HG03103 (cell line): ENCODE results near the gene TP73.
"Not testable (repeated sequence)": the region's sequence is repeated elsewhere in the genome, so short reads cannot be mapped to it uniquely, and the experiment has no call there.

Experiments
- ATAC-seq: cut with Tn5 transposase; IDR thresholded peaks from one replicate; pipeline ENCODE4 v1.9.1; 2021; ENCODE audit warnings: low read depth; ENCODE audit not compliant: unreplicated experiment

Gene TP73

DNA sequence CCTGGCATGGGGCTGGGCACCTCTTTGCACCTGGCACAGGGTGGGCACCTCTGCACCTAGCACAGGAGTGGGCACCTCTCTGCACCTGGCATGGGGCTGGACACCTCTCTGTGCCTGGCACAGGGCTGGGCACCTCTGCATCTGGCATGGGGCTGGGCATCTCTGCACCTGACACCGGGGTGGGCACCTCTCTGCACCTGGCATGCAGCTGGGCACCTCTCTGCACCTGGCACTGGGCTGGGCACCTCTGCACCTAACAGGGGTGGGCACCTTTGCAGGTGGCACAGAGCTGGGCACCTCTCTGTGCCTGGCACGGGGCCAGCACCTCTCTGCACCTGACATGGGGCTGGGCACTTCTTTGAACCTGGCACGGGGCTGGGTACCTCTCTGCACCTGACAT is 70.5 kb downstream of the TP73 start:
- no peak for ATAC-seq

DNA sequence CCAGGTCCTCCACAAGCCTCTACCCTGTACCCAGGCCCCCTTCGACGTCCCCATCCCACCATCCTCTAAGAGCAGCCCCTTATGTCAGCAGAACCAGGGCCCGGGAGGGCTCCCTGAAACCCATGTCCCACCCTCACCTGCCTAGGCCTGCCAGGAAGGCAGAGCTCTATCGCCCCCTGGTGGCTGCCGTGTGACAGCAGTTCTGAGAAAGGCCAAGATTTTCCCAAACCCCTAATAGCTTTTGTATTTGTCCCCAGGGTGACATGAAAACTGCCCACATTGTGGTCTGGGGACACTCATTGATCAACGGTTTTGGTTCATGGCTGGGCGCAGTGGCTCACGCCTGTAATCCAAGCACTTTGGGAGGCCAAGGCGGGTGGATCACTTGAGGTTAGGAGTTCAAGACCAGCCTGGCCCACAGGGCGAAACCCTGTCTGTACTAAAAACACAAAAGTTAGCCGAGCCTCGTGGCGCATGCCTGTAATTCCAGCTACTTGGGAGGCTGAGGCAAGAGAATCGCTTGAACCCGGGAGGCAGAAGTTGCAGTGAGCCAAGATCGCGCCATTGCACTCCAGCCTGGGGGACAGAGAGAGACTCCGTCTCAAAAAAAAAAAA is 72.2 kb downstream of the TP73 start:
- ATAC-seq = not testable (repeated sequence)

DNA sequence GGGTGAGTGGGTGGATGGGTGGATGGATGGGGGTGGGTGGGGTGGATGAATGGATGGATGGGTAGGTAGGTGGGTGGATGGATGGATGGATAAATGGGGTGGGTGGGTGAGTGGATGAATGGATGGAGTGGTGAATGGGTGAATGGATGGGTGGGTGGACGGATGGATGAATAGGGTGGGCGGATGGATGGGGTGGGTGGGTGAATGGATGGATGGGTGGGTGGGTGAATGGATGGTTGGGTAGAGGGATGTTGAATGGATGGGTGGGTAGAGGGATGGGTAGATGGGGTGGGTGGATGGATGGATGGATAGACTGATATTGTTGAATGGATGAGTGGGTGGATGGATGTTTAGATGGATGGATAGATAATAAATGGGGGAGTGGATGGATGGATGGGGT is 73.0 kb downstream of the TP73 start:
- ATAC-seq = no peak

DNA sequence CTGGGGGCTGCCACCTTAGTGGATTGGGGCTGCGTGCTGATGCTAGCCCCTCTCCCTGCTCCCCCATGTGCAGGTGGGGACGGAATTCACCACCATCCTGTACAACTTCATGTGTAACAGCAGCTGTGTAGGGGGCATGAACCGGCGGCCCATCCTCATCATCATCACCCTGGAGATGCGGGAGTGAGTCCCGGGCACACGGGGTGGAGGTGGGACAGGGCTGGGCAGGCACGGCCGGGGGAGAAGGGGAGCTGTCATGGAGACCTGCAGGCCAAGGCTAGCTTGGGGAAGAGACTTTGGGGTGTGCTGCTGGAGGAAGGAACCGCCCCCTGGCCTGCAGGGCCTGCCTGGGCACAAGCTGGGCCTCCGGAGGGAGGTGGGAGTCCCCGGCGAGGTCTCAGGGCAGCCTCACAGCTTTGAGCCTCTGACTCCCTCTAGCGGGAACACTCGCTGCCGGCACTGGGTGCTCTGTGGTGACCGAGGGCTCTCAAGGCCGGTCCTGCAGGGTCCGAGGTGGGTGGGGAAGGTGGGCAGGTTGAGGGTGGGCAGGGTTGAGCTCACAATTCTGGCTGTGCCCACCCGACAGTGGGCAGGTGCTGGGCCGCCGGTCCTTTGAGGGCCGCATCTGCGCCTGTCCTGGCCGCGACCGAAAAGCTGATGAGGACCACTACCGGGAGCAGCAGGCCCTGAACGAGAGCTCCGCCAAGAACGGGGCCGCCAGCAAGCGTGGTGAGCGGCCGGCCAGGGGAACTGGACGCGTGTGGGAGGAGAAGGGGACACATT is 74.9 kb downstream of the TP73 start:
- no peak for ATAC-seq

DNA sequence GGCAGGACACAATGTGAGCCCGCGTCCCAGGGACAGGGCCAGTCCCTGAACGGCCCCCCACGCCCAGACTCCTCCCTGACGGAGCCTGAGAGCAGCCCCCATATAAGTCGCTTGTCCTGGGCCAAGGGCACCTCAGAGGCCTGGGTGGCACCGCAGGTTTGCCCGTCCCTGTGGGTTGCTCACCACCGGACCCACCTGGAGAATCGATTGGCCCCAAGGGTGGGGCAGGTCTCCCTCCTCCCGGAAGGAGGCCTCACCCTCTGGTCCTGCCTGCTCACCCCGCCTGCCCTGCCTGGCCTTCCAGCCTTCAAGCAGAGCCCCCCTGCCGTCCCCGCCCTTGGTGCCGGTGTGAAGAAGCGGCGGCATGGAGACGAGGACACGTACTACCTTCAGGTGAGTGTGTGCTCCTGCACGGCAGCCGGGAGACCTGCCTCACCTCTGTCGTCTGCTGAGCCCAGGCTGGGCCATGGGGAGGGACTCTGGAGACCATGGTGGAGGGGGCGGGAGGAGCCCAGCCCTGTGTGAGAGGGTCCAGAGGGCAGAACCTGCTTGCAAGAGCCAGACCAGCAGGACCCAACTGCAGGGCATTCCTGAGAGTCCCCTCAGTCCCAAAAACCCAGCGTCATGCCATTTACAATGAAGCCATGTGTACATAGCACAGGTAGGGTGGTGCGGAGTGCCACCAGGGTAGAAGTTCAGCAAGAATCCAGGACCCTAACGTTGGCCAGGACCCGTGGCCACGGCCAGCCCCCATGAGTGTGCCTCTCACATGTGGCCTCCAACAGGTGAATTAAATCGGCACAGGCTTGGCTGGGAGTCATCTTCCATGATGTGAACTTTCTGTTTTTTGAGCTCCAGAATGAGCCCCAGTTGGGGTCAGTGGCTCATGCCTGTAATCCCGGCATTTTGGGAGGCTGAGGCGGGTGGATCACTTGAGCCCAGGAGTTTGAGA is 75.8 kb downstream of the TP73 start:
- ATAC-seq = no peak

DNA sequence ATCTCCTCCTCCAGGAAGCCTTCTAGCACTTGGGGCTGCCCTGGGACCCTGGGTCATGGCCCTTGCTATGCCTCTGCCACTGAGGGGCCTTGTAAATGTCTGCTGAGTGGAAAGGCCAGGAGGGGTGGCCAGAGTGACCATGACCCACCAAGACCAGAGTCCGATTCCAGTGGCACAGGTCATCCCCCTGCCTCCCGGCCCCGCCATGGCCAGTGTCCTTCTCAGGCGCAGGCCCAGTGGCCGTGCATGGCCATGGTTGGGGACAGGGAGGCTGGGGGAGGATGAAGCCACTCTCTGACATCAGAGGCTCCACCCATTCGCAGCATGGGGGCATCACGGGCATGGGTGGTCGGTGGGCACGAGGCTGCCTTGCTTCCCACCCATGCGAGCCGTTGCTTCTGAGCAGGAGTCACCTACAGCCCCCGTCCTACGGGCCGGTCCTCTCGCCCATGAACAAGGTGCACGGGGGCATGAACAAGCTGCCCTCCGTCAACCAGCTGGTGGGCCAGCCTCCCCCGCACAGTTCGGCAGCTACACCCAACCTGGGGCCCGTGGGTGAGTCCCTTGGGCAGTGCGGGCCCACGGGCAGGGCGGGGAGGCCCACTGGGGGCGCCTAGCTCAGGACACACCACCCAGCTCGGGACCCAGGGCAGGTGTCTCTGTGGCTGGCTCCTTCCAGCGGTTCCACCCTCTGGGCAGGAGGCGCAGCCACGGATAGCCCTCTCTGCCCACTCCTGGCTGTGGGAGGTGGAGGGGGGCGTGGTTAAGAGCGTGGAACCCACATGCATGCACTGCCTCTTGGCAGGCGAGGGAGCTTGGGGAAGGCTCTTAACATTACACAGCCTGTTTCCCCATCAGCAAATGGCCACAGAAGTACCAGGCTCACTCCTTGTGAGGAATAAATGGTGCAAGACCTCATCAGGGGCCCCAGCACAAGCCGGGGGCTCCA is 77.6 kb downstream of the TP73 start:
- no peak for ATAC-seq

DNA sequence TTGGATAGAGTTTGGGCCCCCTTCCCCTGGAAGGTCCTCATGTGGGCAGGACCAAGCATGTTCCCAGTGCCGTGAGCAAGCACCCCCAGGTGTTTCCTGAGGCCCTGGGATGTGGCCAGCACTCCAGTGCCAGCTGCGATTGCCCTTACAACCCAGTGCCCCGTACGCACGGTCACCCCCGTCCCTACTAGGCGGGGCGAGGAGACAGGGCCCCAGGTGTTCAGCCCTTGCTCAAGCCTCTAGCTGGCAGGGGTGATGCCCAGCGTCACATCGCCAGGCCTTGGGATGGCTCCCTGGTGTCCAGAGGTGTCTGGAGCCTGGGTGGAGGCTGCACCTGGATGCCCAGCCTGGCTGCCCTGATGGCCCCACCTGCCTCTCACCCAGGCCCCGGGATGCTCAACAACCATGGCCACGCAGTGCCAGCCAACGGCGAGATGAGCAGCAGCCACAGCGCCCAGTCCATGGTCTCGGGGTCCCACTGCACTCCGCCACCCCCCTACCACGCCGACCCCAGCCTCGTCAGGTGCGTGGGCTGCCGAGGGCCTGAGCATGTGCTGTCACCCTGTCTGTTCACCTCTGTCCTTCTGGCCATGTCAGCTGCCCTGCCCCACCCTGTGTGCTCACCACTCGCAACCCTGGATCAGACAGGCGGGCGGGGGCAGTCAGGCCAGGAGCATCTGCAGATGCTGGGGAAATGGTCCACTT is 78.4 kb downstream of the TP73 start:
- ATAC-seq = no peak

DNA sequence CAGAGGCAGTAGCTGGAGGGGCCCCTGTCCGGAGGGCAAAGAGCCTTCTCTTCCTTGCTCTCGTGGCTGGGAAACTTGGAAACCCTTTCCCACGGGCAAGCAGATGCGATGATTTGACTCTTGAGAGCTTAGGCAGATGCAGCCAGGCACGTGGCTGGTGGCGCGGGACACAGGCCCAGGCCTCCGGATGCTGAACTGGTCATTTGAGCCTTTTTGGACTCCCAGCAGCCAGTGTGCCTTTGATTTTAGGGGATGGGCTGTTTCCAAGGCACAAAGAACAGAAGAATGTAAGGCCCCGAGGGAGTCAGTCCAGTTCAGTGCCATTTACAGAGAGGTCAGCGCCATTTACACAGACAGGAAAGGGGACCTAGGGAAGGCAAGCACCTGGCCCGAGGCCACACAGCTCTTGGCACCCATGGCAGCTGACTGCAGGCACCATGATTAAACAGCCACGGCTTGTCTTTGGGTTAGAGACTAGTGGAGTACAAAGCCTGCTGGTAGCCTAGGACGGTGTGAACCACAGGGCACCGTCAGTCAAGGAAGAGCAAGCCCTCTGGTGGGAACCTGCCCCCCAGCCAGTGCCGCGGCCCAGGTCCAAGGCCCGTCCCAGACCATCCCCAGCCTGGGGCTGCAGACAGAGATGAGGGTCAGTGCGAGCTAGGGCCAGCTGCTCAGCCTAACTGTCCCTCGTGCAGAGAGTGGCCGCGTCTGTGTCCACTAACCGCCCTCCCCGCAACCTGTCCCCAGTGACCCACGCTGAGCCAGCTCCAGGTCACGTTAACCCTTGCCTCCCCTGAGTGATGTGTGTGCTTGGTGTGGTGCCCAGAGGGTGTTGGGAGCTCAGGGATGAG is 79.5 kb downstream of the TP73 start:
- ATAC-seq = no peak

DNA sequence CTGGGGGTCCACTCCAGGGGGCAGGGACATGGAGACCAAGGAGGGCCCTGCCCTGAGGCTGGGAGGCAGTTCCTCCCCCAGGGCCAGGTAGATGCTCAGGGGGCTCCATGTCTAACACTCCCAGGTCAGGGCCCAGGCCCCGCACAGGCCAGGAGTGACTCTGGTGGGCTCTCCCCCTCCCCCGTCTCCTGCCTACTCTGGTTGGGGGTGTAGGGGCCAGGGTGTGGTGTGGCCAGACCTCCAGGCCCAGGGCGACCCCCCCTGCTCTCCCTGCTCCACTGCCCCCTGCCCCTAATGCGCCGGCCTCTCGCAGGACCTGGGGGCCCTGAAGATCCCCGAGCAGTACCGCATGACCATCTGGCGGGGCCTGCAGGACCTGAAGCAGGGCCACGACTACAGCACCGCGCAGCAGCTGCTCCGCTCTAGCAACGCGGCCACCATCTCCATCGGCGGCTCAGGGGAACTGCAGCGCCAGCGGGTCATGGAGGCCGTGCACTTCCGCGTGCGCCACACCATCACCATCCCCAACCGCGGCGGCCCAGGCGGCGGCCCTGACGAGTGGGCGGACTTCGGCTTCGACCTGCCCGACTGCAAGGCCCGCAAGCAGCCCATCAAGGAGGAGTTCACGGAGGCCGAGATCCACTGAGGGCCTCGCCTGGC is 80.2 kb downstream of the TP73 start:
- ATAC-seq = no peak

DNA sequence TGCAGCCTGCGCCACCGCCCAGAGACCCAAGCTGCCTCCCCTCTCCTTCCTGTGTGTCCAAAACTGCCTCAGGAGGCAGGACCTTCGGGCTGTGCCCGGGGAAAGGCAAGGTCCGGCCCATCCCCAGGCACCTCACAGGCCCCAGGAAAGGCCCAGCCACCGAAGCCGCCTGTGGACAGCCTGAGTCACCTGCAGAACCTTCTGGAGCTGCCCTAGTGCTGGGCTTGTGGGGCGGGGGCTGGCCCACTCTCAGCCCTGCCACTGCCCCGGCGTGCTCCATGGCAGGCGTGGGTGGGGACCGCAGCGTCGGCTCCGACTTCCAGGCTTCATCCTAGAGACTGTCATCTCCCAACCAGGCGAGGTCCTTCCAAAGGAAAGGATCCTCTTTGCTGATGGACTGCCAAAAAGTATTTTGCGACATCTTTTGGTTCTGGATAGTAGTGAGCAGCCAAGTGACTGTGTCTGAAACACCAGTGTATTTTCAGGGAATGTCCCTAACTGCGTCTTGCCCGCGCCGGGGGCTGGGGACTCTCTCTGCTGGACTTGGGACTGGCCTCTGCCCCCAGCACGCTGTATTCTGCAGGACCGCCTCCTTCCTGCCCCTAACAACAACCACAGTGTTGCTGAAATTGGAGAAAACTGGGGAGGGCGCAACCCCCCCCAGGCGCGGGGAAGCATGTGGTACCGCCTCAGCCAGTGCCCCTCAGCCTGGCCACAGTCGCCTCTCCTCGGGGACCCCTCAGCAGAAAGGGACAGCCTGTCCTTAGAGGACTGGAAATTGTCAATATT is 81.0 kb downstream of the TP73 start:
- no peak for ATAC-seq

DNA sequence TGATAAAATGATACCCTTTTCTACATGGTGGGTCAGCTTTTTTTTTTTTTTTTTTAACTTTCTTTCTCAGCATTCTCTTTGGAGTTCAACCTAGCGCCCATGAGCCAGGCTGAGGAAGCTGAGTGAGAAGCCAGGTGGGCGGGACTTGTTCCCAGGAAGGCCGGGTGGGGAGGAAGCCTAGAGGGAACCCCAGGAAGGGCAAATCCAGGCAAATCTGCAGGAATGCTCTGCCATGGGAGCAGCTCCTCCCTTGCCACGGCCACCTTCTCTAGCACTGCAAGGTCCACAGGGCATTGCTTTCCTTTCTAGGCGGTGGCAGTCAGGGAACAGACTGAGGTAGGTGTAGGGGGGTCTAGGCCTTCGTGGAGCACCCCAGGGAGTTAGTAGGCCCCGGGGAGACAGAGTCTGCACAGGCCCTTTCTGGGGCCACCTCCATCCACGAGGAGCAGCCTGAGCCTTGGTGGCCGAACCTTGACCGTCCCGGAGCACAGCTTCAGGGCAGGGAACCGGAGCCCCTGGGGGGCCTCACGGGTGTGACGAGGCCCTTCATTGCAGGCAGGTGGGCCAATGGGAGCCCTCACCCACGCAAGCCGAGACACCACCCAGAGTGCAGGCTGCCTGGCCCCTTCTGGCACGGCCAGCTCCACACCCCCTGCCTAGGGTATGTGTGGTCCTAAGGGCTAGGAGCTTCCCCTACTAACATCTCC is 81.7 kb downstream of the TP73 start:
- ATAC-seq = no peak

DNA sequence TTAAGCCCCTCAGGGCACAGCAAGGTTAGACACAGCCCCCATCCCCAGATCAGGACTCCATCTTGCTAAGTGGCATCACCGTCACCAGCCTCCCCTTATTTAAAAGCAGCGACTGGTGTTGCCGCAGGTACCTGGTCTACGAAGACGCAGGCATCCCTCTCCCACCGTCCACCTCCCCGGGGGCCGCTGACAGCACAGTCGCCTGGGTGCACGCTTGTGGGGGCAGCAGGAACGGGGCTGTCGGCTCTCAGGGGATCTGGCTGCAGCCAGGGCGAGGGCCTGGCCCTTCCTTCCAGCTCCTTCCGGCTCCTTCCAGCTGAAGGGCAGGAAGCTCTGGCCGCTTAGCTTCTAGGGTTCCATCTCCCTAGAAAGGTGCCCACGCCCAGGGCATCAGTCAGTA is 82.3 kb downstream of the TP73 start:
- no peak for ATAC-seq

DNA sequence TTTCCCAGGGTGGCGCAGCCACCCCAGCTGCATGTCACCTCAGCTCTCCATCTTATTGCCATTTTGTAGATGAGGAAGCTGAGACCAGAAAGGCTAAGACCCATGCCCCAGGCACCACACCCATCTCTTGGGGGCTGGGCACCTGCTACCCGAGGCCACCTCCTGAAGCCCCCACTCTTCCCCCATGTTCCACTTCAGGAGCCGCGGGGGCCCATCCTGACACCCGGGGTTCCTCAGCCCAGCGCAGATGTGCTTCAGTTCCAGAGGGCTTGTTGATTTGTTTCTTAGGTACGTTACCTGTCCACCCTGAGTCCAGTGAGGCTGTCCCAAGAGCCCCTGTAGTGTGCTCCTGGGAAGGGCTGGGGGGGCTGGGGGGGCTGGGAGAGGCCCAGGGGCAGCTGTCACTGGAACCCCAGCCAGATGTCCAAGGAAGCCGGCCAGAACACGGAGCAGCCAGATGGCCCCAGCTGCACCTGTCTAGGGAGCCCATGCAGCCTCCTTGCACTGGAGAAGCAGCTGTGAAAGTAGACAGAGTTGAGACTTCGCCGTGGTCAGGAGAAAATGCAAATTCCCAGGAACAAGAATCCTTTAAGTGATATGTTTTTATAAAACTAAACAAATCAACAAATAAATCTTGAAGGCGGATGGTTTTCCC is 82.8 kb downstream of the TP73 start:
- ATAC-seq = no peak

DNA sequence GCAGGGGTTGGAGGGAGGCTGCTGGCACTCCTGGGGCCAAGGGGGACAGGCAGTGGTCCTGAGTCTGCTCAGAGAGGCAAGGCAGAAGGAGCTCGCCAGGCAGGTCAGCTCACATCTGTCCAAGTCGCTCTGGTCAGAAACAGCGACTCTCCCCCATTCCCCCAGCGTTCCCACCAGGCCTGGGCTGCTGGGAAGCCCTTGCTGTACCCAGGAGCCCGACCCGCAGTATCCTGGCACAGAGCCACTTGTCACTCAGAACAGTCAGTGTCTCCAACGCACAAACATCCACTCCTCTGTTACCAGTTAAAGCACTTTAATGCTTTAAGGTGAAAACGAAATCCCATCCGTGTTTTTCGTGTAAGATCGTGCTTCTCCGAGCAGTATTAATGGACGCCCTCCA is 83.4 kb downstream of the TP73 start:
- ATAC-seq = no peak

DNA sequence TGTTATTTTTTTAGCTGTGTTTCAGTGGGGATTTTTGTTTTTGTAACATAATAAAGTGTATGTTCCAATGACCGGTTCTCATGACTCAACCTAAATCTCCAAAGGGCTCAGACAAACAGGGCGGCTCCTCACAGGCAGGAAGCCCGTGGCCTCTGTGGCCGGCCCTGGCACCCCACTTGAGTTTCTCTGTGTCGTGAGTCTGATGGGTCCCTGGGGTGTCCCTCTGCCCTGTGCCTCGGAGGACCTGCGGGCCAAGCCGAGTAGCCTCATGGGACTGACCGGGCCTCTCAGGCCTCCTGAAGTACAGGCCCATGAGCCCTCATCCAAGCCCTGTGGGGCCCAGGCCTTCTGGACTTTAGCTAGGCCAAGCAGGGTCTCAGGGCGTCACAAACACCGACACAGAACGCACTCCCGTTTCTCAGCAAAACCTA is 83.8 kb downstream of the TP73 start:
- no peak for ATAC-seq

DNA sequence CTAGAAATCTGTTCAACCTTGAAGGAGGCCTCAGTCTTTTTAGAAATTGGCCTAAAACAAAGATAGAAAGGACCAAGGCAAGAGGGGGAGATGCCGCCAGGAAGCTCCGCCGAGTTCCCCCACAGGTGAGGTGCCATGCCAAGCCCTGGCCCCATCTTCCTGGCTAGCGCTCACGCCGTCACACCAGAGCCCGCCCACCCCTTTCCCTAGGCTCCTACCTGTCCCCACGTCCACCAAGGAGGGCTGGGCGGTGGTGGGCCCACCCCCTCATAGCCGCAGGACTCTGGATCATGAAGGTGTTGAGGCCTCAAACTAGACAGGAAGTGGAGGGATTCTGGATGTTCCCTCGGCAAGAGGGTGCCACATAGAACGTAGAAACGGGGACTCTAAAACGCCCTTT is 84.4 kb downstream of the TP73 start:
- no peak for ATAC-seq
